Stimulated activated CD4-positive, alpha-beta T cell treated with anti-CD3 and anti-CD28 coated beads, Interleukin-2, amount 100 ng/mL, for 24 hours (primary cell): ENCODE data around the gene SCGB1A1.

Experiments used
- DNase-seq, 2 donors: peaks; one replicate each; pipeline ENCODE4 v3.0.0-alpha.2; 2020

SCGB1A1 gene

DNA sequence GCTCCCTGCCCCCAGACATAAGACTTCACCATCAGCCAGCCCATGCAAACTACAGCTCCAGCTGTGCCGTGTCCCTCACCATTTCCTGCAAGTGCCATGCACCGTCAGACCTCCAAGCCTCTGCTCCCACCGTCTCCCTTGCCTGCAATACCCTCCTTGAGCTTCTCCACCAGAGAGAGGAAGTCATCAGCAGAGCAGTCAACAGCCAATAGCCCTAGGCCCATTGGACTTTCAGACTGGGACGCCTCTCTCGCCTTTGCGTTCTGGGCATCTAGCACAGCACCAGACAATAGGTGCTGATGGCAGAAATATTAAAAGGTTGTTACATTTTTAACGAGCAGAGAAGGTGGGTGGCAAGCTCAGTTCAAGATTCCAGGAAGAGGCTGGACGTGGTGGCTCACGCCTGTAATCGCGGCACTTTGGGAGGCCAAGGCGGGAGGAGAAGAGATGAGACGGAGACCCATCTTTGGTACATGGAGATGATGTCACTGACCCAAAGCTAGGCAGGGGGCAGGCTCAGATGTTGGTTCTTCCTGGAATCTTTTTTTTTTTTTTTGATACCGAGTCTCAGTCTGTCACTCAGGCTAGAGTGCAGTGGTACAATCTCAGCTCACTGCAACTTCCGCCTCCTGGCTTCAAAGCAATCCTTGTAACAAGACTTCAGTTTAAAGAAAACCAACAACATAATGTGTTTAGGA, 31.9 kb downstream of the SCGB1A1 start:
- no peak for DNase-seq

DNA sequence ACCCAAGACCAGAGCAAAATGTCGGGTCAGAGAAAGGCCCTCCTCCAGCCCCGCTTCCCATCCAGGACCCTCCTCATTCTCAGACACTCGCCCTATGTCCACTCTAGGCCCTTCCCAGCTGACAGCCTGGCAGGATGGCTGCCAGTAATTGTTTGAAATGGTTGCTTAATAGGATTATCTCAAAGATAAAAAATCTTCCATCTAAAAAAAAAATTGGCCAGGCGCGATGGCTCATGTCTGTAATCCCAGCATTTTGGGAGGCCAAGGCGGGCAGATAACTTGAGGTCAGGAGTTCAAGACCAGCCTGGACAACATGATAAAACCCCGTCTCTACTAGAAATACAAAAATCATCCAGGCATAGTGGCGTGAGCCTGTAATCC, 32.4 kb downstream of the SCGB1A1 start:
- no peak for DNase-seq

DNA sequence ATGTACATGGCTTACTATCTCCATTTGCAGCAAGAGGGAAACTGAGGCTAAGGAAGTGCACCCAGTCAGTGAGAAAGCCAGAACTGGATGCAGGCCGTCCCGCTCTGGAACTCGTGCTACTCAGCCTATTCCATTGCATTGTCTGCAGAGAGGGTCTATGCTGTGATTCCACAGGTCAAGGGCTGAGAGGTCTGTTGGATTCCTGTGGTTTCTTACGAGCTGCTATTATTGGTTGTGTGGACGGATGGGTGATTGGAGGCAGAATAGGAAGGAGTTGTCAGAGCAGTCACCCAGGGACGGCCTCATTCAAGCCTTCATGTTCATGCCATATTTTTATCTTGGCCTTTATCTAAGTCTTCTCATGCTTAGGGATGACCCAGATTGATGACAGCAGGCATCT, 33.4 kb downstream of the SCGB1A1 start:
- no peak for DNase-seq

DNA sequence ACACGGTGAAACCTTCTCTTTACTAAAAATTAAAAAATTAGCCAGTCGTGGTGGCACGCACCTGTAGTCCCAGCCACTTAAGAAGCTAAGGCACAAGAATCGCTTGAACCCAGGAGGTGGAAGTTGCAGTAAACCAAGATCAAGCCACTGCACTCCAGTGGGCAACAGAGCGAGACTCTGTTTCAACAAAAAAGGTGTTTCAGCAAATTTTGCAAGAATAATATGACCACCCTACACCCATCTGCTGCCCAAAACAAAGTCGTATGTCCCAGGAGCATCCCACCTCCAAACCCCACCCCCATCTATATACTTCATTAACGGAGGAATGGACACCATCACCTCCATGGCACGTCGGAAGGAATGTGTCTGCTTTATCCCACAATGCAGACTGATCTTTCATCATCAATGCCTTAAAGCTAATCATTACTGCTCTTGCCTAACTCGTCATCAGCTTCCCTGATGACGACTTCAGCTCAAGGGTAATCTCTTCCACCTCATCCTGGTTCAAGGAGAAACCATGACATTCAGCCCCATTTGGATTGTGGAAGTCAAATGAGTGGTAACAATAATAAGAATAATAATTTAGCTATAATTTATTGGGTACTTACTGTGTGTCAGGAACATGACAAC, 34.1 kb downstream of the SCGB1A1 start:
- no peak for DNase-seq

DNA sequence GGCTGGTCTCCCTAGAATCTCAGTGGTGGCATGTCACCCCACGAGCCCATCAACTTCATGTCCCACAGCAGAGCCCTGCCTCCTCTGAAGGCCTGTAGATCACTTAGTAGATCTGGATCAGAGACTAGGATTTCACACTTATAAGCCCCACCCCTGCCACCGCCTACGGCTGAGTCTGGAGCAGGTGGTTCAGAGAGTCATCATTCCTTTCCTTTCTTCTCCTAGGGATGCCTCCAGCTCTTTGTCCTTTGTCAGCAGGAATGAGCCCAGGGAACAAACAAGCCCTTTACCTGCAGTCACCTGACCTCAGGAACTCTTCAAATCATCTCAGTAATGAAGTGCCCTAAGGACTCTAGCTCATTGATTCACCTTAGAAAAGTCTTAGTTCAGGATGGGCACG, 37.8 kb downstream of the SCGB1A1 start:
- DNase-seq, result no peak

DNA sequence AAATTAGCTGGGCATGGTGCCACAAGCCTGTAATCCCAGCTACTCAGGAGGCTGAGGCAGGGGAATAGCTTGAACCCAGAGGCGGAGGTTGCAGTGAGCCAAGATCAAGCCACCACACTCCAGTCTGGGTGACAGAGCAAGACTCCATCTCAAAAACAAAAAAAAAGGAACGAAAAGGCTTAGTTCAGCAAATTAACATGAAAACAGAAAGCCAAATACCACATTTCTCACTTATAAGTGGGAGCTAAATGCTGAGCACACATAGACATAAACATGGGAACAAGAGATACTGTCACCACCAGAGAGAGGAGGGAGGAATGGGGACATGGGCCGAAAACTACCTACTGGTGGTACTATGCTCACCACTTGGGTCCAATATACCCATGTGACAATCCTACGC, 38.6 kb downstream of the SCGB1A1 start:
- DNase-seq, result no peak

DNA sequence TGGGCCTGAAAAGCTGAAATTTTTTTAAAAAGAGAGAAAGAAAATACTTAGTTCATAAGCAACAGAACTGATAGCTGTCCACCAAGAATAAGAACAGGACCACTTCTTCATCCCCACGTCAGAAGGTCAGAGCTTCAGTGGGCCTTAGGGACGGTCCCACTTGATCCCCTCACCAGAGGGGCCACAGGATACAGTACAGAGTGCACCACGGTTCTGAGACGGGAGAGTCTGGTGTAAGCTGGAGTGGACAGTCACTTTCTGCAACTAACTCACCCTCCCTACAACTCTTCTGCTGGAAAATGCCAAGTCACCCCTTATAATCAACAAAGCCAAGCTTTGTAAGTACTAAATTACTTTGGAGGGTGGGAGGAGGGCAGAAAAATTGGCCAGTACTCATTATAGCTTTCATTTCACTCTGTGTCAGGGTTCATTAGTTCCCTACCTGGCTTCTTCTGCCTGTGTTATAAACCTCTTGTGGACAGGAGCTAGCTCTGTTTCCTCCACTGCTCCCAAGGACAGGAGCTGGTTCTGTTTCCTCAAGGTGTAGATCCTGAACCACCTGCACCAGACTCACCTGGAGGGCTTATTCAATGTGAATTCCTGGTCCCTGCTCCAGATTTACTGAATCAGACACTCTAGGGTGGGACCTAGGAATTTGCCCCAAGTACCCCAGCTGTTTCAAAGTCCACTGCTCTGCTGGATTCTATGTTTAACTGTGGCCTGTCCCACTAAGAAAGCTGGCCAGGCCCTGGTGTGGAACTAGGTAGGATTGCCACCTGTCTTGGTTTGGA, 39.6 kb downstream of the SCGB1A1 start:
- no peak for DNase-seq

DNA sequence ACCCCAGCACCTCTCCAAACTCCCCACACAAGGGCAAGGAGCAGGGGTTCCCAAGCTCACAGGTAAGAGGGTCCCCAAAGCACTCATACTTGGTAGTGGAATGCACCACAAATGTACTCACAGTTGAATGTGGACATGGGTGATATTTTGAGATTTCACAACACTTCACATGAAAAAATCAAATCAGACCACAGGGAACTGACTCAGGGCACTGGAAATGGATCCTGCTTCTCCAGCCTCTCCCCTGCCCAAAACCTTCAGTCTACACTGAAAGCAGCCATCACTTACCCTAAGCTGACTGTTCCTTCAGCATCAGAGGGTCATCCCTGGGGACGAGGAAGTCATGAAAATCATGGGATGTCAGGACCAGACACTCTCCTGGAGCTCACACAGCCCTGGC, 40.2 kb downstream of the SCGB1A1 start:
- DNase-seq, result no peak

DNA sequence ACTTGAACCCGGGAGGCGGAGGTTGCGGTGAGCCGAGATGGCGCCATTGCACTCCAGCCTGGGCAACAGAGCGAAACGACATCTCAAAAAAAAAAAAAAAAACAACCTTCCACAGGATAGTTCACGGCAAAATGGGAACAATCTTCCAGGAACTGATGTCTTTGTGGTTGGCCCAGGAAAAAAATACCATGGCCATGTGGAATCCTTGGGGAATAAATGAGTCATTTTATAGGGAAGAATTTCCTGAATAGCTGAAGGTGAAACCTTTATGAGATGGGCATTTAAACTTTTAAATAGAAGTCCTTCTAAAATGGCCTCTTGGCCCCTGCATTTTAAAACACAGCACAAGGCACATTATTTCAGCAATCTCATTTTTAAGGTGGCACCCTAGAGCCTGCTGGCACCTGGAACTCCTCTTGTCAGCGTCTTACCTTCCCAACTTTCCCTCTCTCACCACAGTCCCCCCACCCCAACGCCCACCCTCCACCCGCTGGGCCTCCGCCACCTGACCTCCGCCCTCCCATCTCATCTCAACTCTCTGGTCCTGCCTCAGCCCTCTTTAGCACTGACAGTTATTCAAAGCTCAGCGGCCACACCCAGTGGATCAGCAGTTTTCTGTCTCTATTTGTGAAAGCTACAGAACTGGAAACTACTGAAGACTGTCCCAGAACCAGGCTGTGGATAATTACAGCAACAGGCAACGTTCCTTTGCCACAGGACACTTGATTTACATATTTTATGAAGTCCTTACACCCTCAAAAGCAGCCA, 43.1 kb downstream of the SCGB1A1 start:
- DNase-seq, result no peak

DNA sequence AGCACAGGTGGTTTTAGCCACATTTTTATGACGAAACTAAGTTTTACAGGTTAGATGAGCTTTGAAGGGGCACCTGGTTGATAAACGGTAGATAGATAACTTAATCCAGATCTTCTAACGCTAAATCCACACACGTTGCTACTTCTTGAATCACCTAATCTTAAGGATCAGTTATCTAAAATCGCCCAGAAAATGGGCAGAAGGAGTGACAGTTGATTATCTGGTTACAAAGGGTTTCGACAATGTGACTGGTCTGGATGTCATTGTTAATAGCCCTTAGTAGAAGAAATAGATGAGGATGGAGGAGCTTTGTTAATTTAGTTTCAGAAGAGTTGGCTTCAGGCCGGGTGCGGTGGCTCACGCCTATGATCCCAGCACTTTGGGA, 43.7 kb downstream of the SCGB1A1 start:
- no peak for DNase-seq

DNA sequence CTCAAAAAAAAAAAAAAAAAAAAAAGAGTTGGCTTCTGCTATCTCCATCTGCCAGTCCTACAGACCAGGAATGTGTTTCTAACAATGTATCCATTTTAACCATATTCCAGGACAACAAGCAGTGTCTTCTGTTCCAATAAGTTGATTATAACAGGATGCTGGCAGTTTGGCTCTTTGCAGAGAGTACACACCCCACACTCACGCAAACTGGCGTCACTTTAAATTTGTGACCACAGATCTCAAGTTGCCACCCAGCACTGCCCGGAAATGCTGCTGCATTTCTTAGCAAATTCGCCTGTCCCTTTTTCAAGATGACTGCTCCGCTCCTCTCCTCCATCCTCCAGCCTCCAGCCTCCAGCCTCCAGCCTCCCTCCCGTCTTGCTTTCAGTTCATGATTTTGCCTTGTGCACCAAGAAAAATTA, 44.3 kb downstream of the SCGB1A1 start:
- no peak for DNase-seq

DNA sequence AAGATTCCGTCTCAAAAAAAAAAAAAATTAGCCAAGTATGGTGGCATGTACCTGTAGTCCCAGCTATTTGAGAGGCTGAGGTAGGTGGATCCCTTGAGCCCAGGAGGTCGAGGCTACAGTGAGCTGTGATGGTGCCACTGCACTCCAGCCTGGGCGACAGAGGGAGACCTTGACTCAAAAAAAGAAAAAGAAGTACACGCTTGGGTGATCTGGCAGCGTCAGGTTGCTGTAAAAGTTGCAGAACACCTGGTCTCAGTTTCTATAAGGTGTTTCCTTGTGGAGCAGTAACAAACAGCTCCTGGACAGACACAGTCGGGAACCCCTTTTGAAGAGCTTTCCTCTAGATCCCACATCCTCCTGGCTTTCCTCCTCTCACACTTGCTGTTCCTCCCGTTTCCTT, 45.8 kb downstream of the SCGB1A1 start:
- DNase-seq, result no peak

DNA sequence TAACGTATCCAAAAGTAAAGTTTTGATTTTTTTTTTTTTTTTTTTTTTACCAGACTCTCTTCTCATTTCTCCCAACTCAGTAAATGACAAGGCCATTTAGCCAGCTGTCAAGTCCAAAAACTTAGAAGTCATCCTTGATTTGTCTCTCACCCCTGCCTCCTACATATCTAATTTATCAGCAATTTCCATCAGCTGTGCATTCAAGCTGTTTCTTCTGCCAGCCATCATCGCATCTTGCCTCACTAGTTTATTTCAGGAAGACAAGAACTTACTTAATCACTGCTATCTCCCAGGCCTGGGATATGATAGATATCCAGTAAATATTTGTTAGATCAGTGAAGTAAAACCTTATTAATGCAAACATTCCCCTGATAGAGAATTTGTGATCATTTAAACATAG, 47.6 kb downstream of the SCGB1A1 start:
- no peak for DNase-seq

DNA sequence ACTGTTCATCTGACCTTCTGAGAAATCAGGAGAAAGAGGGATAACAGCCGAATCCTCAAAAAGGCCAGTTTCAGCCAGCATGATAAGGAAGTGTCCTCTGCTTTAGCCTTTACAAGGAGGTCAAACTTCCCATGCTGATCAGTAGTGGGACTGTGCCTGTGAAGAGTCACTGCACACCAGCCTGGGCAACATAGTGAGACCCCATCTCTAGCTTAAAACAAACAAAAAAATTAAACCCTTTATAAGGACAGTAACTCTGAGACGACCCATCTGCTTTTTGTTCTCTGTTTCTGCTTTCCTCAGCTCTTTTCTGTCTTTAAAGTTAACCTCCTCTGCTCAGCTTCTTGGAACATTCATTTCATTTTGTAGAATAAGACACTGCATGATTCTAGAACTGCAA, 49.7 kb downstream of the SCGB1A1 start:
- no peak for DNase-seq

DNA sequence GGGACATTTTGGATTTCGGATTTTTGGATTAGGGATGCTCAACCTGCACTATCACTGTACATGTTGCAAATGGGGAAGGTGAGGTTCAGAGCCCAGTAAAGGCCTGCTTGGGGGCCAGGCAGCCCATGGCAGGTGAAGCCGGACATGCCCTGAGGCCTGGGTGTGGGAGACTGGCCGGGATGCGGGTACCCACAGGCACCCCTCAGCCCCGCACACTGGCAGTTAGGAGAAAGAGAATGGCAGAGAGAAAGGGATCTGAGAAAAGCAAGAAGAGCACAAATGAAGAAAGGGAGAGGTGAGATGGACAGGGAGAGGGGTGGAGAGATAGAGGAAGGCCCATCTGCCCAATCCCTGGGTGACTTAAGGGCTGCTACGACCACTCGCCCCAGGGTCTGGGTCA, 52.8 kb downstream of the SCGB1A1 start:
- no peak for DNase-seq

DNA sequence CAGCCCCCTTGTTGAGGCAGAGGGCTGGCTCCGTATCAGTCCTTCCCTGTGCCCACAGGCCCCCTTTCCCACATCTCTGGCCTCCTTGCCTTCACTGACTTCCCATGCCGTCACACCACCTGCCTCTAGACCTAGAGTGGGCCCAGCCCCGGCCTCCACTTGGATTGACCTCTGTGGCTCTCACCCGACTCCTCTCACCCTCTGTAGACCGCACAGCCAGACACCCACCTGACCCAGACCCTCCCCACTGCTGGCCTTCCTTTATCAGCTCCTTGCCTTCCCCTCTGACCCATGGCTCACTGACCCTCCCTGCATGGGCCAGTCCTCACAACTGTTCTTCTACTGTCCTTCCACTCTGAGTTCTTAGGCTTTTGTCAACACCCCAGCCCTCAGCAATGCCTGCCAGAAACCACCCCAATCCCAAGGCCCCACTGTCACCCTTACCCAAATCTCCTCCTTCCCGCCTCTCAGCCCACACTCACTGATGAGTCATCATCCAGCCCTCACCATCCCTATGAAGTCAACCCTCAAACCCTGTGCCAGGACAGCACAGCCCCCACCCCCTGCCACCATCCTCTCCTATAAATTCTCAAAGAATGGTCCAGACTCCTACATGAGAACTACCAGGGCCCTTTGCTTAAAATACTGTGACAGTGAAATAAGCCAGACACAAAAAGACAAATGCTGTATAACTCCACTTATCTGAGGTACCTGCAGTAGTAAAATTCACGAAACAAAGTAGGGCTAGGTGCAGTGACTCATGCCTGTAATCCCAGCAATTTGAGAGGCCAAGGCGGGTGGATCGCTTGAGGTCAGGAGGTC, 53.4 kb downstream of the SCGB1A1 start:
- no peak for DNase-seq
